OCI-M2 (cell line): Measurements from ENCODE around the gene FAM187B.

Source experiments
- DNase-seq: peaks from one replicate; lab custom pipeline; 2025; ENCODE audit not compliant: unreplicated experiment; lab: John Stamatoyannopoulos, UW

FAM187B gene

DNA sequence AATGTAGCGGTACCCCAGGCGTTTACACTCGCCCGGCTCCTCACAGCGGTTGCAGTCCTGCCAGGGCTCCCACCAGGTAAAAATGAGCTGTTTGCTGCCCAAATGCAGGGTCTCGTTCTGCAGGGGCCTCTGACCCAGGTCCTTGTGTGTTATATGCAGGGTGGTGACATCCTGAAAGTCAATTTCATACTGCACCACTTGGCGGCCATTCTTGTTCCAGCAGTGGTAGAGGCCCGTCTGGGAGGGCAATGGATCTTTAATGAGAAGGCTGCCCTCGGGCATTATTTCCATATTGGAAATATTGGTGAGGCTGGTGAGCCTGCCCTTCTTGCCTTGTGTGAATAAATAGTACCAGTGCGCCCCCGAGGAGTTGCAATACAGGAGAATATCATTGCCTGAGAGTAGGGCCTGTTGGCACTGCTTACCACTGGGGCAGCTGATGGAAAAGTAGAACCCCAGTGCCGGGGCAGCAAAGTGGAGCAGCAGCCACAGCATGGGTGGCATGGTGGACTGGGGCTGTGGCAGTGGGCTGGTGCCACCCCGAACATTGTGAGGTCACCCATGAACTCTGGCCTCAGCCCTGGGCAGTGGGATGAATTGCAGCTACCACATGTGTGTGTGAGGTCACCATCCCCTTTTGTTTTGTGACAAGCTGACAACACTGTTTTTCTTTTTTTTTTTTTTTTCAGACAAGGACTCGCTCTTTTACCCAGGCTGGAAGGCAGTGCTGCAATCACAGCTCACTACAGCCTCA, at the start of gene FAM187B:
Gene FAM187B, minus strand, starts transcription at position 563 of the 754 bp plus-strand sequence. Its CDS starts 59 bp downstream, at position 504.
- no peak for DNase-seq

GRCh38 chr19:35276706-35277281, 48.3 kb upstream of the FAM187B start:
- no peak for DNase-seq

GRCh38 chr19:35274323-35274722, 45.8 kb upstream of the FAM187B start:
- DNase-seq = no peak

- DNase-seq = no peak
Measured at GRCh38 chr19:35273686-35274259, 45.2 kb upstream of the FAM187B start.

DNA sequence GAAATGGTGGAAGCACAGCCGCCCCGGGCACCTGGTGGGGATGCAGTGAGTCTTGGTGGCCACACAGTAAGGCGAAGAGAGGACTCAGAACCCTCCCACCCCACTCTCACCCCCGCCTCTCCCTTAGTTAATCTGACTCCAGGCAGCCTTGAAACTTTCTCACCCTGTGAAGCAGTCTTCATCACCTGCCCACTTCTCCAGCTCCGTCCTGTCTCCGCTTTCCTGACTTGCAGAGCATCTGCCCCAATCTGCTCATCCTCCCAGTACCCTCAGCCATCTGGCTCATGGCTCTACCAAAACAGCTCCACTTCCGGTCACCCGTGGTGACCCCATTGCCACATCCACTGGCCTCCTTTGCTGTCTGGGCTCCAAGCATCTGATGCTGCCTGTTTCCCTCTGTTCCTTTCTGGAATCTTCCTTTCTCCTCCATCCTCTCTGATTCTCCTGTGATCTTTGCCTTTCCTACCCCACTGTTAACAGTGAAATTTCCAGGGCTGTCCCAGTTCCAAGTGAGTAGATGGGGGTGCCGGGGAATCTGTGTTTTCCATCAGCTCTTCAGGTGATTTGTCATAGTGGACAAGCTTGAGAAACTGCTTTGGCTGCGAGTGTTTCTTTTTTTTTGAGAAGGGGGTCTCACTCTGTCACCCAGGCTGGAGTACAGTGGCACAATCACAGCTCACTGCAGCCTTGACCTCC, 44.6 kb upstream of the FAM187B start:
- DNase-seq = no peak

DNA sequence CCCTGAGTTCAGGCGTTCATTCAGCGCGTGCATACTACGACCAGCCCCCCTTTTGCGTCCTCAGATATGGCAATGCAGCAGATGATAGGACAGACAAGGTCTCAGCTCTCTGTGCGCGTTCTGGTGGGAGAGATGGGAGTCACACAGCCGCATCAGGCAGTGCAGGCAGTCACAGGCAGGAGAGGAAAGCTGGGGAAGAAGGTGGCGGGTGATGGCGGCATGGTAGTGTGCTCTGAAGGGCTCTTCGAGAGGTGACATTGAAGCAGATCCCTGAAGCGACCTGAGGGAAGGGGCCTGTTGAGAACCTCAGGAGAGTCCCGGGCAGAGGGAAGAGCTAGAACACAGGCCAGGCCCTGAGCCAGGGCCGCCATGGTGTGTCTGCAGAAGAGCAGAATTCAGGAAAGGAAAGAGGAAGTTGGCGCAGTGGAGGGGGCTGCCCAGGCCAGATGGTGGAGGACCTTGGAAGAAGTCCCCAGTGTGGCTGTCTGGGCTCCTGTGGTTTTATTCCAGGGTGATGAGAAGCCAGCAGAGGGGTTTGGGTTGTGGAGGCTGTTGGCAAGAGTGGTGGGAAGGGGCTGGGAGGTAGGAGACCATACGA, 43.7 kb upstream of the FAM187B start:
- DNase-seq = no peak

DNA sequence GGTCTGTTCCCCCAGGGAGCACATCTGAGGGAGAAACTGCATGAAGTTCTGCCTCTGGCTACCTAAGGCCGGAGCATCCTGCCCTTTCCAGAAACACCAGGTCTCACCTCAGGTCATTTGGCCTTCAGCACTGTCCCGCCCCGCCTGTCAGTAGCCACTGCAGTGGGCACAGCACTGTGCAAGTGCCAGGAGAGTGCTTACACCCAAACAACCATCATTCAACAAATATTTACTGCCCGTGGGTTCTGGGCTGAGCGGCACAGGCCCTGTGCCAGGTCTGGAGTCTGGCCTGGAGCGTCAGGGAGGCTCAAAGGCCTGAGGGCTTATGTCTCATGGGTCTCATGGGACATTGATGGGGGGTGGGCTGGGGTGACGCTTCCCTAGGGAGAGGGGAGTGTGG, 43.0 kb upstream of the FAM187B start:
- DNase-seq = no peak

DNA sequence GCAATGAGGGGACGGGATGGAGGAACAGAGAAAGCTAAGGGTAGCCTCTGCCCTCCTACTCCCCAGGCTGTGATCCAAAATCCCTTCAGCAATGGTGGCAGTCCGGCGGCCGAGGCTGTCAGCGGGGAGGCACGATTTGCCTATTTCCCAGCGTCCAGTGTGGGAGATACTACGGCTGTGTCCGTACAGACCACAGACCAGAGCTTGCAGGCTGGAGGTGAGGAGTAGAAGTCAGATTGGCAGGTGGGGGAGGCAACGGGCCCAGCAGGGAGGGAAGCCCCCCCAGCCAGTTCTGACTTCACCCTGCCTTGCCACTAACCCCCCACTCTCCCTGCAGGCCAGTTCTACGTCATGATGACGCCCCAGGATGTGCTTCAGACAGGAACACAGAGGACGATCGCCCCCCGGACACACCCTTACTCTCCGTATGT, 41.9 kb upstream of the FAM187B start:
- DNase-seq = no peak

DNA sequence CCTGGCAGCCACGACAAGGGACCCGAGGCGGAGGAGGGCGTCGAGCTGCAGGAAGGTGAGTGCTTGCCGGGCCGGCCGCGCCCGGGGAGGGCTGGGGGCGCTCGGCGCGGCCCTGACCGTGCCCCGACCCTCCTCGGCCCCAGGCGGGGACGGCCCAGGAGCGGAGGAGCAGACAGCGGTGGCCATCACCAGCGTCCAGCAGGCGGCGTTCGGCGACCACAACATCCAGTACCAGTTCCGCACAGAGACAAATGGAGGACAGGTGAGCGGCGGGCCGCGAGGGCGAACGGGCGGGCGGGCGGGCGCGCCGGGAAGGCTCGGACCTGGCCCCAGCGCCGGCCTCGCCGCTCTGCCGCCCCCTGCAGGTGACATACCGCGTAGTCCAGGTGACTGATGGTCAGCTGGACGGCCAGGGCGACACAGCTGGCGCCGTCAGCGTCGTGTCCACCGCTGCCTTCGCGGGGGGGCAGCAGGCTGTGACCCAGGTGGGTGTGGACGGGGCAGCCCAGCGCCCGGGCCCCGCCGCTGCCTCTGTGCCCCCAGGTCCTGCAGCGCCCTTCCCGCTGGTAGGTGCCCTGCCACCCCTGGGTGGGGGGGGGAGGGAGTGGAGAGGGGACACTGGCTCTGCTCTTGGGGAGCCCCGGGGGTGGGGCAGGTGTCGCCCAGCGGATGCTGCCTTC, 41.0 kb upstream of the FAM187B start:
- DNase-seq = peak; percentile 63

GRCh38 chr19:35268536-35269437, 40.2 kb upstream of the FAM187B start, which contains the start of gene USF2:
Gene USF2 (plus strand): TSS chr19:35268962. CDS start chr19:35269102, 140 bp downstream.
- DNase-seq = no peak

DNA sequence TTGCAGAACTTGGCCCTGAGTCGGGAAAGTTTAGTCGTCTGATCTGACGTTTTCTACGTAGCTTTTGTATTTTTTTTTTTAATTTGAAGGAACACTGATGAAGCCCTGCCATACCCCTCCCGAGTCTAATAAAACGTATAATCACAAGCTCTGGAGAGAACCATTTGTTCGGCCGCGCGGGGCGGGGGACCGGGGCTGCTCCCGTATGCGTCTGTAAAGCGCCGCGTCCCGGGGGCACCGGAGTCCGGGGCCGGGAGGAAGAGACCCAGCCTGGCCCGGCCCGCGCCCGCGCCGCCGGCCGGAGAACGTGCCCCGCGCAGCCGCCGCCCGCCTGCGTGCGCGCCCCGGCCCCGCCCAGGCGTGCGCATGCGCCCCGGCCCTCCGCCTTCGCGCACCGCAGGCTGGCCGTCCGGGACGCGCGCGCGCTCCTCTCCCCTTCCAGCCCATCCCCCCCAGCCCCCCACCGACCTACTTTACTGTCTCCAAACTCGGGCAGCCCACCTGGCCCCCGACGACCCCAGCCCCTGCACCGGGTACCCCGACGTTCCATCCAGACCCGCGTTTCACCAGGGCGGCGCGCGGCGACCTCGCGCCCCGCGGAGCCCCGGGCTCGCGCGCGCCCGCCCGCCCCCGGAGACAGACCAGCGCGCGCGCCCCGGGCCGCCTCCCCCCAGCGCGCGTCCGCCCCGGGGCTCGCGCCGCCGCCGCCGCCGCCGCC, 39.4 kb upstream of the FAM187B start:
- DNase-seq = no peak

GRCh38 chr19:35267353-35267817, 38.8 kb upstream of the FAM187B start:
- no peak for DNase-seq

- DNase-seq = no peak
Measured at GRCh38 chr19:35266520-35267352, 38.2 kb upstream of the FAM187B start.

- DNase-seq = no peak
Measured at GRCh38 chr19:35265900-35266519, 37.5 kb upstream of the FAM187B start.

- no peak for DNase-seq
Measured at GRCh38 chr19:35265126-35265899, 36.8 kb upstream of the FAM187B start.

DNA sequence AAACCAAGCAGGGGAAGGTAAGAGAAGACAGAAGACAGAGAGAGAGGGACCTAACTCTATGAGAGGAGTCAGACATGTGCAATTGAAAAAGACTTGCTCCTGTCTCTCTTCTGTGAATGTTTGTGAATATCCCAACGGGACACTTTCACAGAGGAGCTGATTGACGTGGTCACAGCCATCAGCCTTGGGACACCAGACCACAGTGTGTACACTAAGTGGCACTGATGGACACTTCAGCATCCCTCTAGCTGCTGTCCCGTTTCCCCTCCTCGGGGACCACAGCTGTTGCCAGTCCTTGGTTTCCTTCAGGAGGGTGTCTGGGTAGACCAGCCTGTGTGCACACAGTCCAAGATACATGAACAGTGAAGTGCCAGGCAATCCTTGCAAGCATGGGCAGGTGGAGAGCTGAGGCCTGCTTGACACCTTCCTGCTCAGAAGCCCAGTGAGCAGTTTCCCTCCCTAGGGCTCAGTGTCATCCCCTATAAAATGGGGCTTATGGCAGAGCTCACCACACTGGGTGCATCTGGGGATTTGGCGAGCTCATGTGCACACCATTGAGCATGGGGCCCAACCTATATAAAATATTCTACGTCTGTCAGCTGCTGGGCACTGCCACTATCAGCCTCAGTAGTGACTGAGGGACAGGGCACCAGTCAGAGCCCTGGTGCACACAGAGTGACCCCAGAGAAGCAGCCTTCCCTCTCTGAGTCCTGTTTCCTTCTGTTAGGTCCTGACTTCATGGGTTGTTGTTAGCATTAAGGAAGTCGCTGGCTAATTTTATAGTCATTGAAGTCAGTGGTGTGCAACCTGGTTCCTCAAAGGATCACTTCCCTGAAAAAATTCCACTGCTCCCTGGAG, 36.0 kb upstream of the FAM187B start:
- no peak for DNase-seq
